HG03439 (cell line): ENCODE results near the gene VSTM2L.
"Not testable (repeated sequence)": the region's sequence is repeated elsewhere in the genome, so short reads cannot be mapped to it uniquely, and the experiment has no call there.

ENCODE experiments used
- ATAC-seq: cut with Tn5 transposase; IDR thresholded peaks from one replicate; pipeline ENCODE4 v1.9.1; 2021; ENCODE audit warnings: mild to moderate bottlenecking, moderate library complexity; ENCODE audit not compliant: unreplicated experiment

Gene VSTM2L

DNA sequence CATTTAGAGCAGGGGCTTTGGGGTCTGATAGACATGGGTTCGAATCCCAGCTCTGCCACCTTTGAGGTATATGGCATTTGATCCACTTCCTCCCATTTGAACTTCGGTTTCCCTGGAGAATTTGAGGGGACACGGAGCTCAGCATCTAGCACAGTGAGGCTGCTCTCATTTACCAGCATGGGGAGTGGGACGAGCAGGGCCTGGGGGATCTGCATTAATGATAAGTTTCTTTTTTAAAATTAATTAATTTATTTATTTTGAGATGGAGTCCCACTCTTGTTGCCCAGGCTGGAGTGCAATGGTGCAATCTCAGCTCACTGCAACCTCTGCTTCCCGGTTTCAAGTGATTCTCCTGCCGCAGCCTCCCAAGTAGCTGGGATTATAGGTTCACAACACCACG is 52.6 kb downstream of the VSTM2L start:
- ATAC-seq = no peak

DNA sequence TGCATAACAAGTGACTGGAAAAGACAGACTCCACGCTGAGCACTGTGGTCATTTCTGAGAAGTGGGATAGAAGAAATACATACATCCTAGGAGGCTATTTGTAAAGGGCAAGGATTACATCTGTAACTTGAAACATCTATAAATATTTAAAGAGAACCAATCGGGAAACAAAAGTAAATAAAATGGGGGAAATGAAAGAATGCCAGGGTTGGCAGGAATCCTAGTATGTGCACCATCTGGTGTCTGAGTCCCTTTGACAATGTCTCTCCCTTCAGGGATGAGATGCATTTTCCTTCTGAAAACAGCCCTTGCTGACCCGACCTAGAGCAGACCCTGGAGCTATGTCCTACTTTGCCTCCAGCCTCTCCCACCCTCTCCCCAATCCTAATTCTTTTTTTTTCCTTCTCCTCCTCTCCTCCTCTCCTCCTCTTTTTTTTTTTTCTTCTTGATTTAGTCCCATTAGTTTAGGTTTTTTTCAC is 53.2 kb downstream of the VSTM2L start:
- no peak for ATAC-seq

DNA sequence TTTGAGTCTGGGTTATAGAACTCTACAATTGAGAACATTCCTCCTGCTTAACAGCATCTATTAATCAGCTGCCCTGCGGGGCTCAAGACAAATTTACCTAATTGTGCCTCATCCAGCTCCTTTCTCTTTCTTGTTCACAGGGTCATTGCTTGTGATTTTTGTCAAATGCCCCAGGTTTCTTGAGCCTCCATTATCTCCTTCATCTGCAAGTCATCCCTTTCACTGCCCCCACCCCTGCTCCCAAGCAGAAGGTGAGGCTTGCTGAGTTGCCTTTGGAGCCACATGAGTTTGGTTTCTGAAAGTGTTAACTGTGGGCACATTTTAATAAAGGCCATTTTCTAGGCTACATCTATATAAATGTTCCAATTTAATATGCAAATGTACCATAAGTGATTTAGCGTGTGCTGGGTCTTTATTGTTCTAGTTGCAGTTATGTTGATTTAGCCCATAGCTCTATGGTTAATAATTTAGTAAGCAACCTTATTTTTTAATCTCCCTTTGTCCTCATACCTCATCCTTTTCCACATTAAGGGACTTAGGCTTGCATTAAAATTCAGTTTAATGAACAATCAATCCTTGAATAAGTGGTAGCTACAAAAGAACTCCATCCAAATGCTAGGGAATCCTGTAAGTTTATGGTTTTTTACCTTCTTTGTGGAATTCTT is 56.1 kb downstream of the VSTM2L start:
- ATAC-seq = no peak

DNA sequence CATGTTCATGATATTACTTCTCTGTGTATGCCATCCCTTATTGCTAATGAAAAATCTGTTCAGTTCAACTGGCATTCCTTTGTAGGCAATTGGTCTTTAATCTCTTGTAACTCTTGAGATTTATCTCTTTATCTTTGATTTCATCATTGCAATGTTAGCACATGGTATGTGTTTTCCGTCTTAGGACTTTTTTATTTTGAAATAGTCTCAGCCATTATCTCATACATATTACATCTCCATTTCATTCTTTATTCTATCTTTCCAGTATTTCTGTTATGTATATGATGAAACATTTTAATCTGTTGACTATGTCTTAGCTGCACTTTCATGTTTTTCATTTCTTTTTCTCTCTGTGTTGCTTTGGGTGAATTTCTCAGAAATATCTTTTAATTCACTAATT is 58.1 kb downstream of the VSTM2L start:
- no peak for ATAC-seq

DNA sequence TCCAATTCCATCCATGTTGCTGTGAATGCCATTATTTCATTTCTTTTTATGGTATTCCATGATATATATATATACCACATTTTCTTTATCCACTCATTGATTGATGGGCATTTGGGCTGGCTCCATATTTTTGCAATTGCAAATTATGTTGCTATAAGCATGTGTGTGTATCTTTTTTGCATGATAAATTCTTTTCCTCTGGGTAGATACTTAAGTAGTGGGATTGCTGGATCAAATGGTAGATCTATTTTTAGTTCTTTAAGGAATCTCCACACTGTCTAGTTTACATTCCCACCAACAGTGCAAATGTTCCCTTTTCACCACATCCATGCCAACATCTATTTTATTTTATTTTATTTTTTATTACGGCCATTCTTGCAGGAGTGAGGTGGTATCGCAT is 60.6 kb downstream of the VSTM2L start:
- ATAC-seq = not testable (repeated sequence)

DNA sequence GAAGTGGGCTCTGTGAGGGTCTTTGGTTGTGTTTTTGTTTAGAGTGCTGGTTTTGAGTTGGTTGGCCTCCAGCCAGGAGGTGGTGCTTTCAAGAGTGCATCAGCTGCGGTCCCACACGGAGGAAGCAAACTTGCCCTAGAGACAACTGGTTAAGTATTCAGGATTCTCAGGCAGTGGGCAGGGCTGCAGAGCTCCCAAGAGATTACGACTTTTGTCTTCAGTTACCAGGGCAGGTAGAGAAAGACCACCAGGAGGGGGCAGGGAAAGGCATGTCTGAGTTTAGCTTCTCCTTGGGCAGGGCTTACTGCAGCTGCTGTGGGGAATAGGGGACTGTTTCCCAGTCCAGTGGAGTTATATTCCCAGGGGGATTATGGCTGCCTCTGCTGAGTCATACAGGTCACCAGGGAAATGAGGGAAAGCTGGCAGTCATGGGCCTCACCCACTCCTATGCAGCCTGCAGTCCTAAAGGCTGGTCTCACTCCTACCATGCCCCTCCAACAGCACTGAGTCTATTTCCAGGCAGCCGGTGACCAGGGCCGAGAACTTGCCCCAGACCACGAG is 66.0 kb downstream of the VSTM2L start:
- no peak for ATAC-seq

DNA sequence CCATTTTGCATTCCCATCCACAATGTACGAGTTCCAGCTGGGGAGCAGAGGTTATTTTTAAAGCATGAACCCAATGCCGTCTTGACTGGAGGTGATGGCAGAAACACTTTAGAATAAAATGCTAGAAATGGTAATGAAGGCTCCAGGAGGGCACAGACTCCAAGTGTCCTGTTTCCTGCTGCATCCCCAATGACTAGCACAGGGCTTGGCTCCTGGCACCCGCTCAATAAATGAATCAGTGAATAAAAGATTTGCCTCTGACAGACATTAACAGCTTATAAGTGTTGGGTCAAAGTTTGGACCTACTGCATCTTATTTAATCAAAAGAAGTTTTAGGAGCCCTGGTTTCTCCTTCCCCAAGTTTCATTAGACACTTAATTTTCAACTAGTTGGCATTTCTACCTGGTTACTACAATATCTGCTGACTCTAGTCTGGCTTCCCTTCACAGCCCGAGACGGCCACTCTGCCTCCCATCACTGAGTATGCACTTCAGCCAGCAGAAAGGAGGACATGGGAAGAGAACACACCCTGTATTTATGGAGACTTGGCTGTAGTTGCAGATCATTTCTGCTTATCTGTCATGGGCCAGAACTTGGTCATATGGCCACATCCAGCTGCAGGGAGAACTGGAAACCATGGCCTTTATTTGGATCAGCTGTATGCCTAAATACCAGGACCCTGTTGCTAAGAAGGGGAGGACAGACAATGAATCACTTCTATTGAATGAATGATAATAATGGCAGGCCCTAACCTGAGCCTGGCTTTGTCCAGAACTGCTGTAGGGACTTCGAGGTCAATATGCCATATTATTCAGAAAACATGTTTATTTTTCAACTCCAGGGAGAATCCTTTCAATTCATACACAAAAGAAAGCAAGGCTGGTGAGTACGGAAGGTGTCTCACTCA is 67.3 kb downstream of the VSTM2L start:
- ATAC-seq = no peak

DNA sequence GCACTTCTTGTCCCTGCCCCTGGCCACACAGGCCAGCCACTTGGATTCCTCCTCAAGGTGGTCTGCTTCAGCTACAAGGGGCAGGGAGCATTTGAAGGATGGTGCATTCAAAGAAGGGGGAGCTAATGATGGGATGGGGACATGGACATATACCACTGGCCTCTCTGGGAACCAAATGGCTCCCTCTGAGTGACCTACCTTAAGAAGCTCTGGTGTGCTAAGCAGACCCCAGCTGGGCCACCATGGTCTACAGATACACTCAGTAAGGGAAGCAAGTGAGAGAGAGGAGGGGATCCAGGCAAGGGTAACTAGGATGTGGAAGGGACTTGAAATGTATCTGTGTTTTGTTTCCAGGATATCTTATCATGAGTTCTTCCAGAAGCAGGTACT is 67.9 kb downstream of the VSTM2L start:
- no peak for ATAC-seq

DNA sequence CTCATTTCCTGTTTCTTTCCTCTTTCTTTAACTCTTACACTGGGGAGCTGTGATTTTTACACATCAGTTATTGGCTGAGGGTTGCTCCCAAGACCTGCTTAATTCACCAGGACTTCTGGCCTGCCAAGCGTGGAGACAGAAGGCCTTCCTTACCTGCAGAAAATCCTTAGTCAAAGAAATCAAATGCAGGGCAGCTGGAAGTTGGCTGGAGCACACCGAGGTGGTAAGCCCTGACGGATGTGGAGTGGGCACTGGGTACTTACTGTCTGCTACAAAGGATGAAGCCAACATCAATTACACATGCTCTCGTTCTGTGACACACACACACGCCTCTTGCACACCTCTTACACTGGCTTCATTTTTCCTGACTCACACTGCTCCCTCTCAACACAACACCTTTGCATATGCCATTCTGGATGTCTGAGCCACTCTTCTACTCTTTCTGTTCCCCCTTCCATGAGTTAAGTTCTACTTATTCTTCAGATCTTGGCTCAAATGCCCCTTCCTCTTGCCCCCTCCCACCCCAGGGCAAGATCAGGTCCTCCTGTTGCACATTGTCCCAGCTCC is 68.7 kb downstream of the VSTM2L start:
- ATAC-seq = no peak

DNA sequence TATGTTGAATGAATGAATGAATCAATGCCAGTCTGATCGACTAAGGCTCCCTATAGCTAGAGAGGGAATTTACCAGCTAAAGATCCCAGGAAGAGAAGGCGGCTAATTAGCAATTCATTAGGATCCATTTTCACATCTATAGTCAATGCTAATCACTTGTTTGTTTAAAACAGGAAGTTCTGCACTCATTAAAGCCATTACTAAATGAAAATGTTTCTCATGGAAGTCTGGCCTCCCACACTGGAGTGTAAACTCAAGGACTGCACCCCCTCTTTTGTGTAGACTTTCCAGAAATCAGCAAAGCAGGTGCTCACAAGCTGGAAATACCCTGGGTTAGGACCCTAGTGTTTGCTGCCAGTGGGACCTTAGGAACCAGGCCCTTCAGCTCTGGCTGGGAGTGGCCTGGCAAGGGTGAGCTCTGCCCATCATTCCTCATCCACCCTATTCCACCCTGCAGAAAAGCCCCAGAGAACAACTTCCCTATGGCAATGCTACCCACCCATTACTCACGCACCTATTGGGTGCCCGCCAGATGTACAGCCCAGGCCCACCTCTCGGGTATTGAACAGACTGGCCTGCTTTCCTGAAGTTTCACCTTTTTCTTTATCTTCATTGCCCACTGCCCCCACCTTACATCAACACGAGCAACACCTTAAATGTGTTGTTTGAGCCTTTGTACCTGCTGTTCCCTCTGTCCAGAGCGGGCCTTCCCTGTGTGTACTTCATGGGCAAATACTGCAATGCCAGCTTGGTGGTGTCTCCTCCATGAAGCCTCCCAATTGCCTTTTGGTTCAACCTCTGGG is 69.5 kb downstream of the VSTM2L start:
- ATAC-seq = no peak

DNA sequence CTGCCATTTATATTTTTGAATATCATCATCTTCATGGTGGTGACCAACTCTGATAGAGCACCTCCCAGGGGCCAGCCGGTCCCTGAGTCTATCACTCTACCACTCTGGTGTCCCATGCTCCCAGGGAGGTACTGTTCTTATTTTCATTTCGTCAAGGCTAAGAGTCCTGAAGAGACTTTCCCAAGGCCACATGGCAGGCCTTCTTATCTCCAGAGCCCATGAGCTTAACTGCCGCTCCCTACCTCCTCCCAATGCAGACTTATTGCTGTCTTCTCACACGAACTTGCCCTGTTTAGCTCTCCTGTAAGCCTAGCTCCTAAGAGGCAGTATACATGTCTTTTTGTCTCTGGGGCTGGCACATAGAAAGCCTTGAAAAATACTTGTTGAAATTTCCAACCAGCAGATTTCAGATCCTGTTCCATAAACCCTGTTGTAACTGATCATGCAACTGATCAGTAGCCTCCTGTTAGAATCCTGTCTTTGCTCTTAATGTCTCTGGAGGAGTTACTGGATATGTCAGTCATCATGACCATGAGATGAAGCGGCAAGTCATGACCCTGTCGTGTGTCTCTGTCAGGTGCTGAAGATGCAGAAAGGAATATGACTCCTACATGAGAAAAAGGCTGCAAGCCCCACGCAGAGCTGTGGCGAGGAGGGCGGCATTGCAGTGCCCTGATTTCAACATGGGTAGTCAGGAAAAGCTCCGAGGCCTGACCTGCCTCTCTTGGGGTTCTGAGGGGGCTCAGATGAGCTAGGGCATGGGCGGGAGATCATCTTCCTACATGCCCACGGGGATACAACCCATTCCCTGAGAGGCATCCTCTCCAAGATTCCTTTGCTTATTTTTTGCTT is 70.4 kb downstream of the VSTM2L start:
- ATAC-seq = no peak

DNA sequence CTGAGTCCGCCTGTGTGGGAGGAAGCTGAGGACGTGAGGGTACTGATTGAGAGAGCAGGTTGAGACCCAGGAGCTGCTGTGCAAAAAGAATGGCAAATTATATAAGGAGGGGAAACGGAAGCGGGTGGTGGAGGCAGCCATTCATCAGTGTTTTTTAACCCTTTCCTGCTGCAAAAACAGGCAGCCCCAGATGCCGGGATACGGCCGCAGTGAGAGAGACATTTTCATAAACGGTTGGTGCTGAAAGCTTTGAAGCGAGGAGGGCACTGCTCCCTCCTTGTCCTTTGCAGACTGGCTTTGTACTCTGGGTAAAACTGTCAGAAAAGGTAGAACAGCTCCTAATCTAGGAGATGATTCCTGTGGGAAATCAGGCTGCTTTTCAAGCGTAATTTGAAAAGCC is 74.0 kb downstream of the VSTM2L start:
- ATAC-seq = no peak

DNA sequence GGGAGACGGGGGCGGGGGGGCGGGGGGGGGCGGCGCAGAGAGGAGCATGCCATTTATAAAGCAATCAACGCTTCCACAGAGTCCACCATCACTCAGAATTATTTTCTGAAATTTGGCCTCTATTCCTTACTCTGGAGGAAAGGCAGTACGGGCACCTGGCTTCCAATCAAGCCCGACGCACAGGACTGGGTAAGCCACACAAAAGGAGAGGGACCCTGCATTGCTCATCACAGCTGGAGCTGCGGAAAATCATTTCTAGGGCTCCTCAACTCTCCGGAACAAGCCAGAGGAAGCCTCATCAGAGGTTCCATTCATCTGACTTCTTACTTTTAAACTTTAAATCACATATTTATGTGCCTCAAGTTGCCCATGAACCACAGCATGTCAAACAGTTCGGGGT is 74.4 kb downstream of the VSTM2L start:
- no peak for ATAC-seq

DNA sequence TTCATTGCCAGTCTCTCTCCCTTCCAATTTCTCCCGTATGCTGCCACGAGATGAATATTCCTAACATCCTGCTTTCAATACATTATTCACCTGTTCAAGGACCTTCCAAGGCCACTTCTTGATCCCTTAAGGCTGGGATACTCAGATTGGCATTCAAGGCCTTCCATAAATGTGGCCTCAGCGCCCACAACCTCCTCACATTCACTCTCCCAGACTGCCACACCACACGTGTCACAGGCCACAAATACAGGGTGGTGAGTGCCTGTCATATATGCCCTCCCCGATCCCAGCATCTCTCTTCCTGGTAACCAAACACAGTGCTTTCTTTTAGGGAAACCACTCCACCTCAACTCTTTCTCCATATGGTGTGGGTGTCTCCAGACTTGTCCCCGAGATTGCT is 74.9 kb downstream of the VSTM2L start:
- ATAC-seq = no peak

DNA sequence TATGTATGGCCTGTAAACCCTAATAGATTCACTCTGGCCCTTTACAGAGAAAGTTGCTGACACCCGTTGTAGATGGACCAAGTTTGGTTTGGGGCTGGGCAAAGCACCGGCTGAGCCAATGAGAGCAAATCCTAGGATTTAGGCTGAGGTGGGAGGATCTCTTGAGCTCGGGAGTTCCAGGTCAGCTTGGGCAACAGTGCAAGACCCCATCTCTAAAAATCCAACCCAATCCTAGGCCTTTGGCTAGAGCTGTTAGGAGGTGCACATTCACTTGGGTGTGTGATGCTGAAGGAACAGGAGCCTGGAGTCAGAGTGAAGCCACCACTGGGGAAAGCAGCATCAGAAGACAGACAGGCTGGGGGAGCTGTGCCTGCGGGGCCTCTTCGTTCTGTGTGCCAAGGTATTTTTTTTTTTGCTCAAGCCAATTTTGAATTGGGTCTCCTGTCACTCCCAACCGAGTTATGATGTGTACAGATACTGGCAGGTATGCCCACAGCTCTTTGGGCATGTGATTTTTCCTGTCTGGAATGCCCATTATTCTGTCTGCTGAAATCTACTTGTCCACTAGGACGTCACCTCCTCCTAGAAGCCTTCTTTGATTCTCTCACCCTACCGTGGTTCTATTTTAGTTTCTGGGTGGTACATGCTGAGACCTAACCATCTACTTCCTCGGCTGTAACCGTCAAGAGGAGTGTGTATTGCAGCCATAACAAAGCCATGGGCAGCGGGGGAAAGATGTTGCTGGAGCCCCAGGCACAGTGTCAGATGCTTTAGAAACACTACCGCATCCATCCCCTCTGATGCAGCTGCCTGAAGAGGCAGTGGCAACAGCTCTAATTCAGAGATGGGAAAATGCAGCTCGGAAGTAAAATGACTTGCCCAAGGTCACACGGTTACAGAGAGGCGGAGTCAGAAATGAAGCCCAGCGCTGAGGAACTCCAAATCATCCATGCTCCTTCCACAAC is 76.4 kb downstream of the VSTM2L start:
- no peak for ATAC-seq

DNA sequence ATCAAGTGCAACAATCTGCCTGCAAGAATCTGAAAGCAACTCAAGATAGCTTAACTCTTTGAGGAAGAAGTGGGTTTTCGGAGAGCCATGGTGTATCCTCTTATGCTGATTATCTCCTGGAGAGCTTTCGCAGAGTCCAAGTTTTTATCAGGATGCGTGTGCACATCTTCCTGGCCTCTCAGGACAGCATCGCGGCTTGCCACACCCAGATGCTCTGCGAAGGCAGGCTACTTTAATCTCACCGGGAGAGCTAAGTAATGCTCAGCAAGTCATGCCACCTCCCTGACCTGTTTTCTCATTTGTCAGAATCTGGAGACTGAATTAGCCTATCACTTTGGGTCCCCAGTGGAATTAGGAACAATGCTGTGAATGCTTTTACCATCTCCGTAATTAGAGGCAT is 77.5 kb downstream of the VSTM2L start:
- no peak for ATAC-seq

DNA sequence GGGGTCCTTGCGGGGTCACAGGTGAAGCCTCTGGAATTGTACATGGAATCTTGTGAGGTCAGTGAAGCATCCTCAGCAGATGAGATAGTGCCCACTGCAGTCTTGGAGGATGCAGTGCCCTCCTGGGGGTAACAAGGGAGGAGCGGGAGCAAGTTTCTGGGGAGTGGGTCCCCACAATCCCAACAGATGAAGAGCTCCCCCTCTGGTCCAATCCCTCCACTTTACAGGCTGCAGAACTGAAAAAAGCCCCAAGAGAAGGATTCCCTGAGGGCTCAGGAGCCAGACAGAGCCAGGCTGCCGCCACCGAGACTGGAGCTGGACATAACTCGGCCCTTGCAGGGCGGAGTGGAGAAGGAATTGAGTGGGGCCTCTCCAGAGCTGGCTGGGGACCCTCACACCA is 77.9 kb downstream of the VSTM2L start:
- ATAC-seq = no peak

DNA sequence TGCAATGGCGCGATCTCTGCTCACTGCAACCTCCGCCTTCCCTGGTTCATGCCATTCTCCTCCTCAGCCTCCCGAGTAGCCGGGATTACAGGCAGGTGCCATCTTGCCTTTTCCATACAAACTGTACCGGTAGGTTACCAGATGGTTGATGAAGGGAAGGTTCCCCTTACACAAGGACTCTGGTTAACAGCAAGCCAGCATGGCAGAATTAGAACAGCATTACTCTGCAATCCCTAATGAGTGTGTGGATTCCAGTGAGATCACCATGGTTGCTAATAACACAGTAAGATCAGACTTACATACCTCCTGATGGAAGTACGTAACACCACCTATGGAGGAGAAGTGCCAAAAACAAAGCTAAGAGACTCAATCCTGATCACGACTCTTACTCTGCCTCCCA is 78.6 kb downstream of the VSTM2L start:
- no peak for ATAC-seq

DNA sequence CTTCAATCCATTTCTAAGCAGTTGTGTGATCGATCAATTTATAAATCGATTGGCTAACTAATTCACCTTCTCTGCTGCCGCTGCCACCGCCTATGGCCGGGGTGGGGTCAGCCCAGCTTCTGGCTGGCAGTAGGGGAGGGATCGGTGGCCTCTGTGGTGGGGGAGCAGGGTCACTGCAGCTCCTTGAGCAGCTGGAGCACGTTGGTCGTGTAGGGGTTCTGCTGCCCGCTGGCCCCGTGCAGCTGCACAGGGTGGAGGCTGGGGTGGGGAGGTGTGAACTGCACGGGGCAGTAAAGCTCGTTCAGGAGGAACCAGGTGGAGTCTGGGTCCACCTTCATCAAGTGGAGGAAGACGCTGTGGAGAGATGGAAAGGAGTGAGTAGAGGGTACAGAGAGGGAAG is 80.4 kb downstream of the VSTM2L start:
- ATAC-seq = no peak
